ENCODE measurements around the gene UBE2V1. TPM values are rescaled to one million over a fixed set of nuclear protein-coding genes. Genes with fewer than 3 reads are reported as not detected.

UBE2V1 gene
- total and polyA plus RNA-seq, 2 of the 13 experiments (the other 11 are each of a cell fraction or from before 2014, with no cell fraction given) = 81.3 to 132 TPM

GRCh38 chr20:50099113-50099512 is 13.8 kb downstream of the UBE2V1 start:
- H4K20me1 ChIP-seq (ENCODE audit: insufficient read depth, low read length) = peaks cover 52% of the 10 kb centered on the region
- peaks cover 22% of the 10 kb centered on the region for H3K4me1 ChIP-seq (ENCODE audit: insufficient read depth, low read length)
- no peaks in the 10 kb centered on the region for H3K27me3 ChIP-seq (ENCODE audit: control insufficient read depth in 1 of 2, insufficient read depth in 2 of 2, low read length in 2 of 2)
- no peak overlapping the region for H2AFZ ChIP-seq (ENCODE audit: low read length)
- H3K9ac ChIP-seq (ENCODE audit: insufficient read depth, low read depth, low read length) = no peak overlapping the region
- no peak overlapping the region for H3K27ac ChIP-seq (ENCODE audit: extremely low read length, insufficient read depth, low read length)
- no peak overlapping the region for H3K4me2 ChIP-seq (ENCODE audit: low read depth, low read length)
- ATAC-seq (no peak), DNase-seq (ENCODE audit: low spot score) (no peak), FAIRE-seq (no peak)
- no peaks in the 10 kb centered on the region for H3K9me3 ChIP-seq (ENCODE audit: low read length)
- ChIA-PET CTCF (ENCODE audit: low intra/inter-chr PET ratio, low total read pairs) (no interaction called here), POLR2A (interaction anchor here (0.9 to 2.7 kb wide), 3 partner anchors 13 to 16 kb away, joined by 3 to 8 read pairs (median 3); no protein-coding TSS in a partner anchor)
- TF ChIP-seq ZSCAN30 (CRISPR knock-in tag; IDR thresholded peaks at IDR 0.05) (no peak), REPIN1 (CRISPR knock-in tag; IDR thresholded peaks at IDR 0.05; ENCODE audit: borderline replicate concordance, low read depth) (no peak), ZNF674 (CRISPR knock-in tag; IDR thresholded peaks at IDR 0.05; ENCODE audit: low read depth) (no peak), ZBTB20 (CRISPR knock-in tag; IDR thresholded peaks at IDR 0.05; ENCODE audit: borderline replicate concordance, low read depth) (no peak), ATRX (CRISPR knock-in tag; IDR thresholded peaks at IDR 0.05; ENCODE audit: borderline replicate concordance) (no peak), NFAT5 (CRISPR knock-in tag; IDR thresholded peaks at IDR 0.05) (no peak), GFI1 (CRISPR knock-in tag; IDR thresholded peaks at IDR 0.05; ENCODE audit: borderline replicate concordance) (no peak), SRSF9 (IDR thresholded peaks at IDR 0.05; ENCODE audit: borderline replicate concordance, insufficient read depth, low read depth, low read length, poor library complexity, severe bottlenecking) (no peak), ZNF646 (CRISPR knock-in tag; IDR thresholded peaks at IDR 0.05) (no peak), POLR2A (IDR thresholded peaks at IDR 0.05; ENCODE audit: insufficient read depth in 1 of 2, low read depth in 2 of 2, low read length in 2 of 2) (no peak)
- H3K36me3 ChIP-seq (replicated peaks in 1 of 2; ENCODE audit: control insufficient read depth in 1 of 2, insufficient read depth in 2 of 2, low read length in 2 of 2) = peaks cover 32 to 59% of the 10 kb centered on the region in 2 experiments
- no peak overlapping the region for H3K4me3 ChIP-seq (replicated peaks in 1 of 3; ENCODE audit: insufficient read depth in 1 of 3, low read depth in 2 of 3, low read length in 3 of 3)
- intact Hi-C loops (cut with micrococcal nuclease; ENCODE audit: unreplicated experiment) = no loop called here
- H3K79me2 ChIP-seq (ENCODE audit: insufficient read depth, low read length) = peaks cover 81% of the 10 kb centered on the region
- no TSS peak for BruUV-seq (replicated peaks)
- in situ Hi-C loops (cut with HindIII; ENCODE audit: extremely low pct_ligation_motif_present, low pct_unique_long_range_greater_than_20kb) = no loop called here
- WGBS (ENCODE audit: low lambda C conversion rate) = 96% methylated on average over 1 of the region's 1 CpG
